GM12874 (cell line): ENCODE data around the gene GAB2.

Experiments
- CTCF ChIP-seq: IDR thresholded peaks from 2 replicates; pipeline ENCODE4 v1.5.1; 2011; ENCODE audit warnings: low read depth, mild to moderate bottlenecking, control low read depth, low read length, moderate library complexity; ENCODE audit not compliant: insufficient read depth

GAB2 gene

GRCh38 chr11:78371221-78371891 lies 46.3 kb downstream of the GAB2 start:
- TF ChIP-seq CTCF = no peak

- no peak for TF ChIP-seq CTCF
These were observed 47.0 kb downstream of the GAB2 start for GRCh38 chr11:78370406-78371172.

GRCh38 chr11:78365381-78365792 lies 52.2 kb downstream of the GAB2 start:
- no peak for TF ChIP-seq CTCF

- no peak for TF ChIP-seq CTCF
These were observed 53.4 kb downstream of the GAB2 start for GRCh38 chr11:78364128-78364751.

- no peak for TF ChIP-seq CTCF
These were observed 54.5 kb downstream of the GAB2 start for GRCh38 chr11:78363024-78363619.

- no peak for TF ChIP-seq CTCF
These were observed 56.4 kb downstream of the GAB2 start for GRCh38 chr11:78361228-78361627.

- TF ChIP-seq CTCF = no peak
These were observed 57.7 kb downstream of the GAB2 start for GRCh38 chr11:78359921-78360320.
